H1 (cell line): Measurements from ENCODE around the gene IRF9. TPM values are rescaled to one million over a fixed set of nuclear protein-coding genes. Genes with fewer than 3 reads are reported as not detected.

Experiments used
- CTCF ChIA-PET: fragments of 300-600 bp; sonication (Branson Sonifier 250); formaldehyde crosslinking; loops from one replicate; lab custom pipeline; 2021; ENCODE audit not compliant: partially characterized antibody; lab: Charles Lee
- POLR2A ChIA-PET: fragments of 300-600 bp; sonication (Branson Sonifier 250); formaldehyde crosslinking; loops from one replicate; lab custom pipeline; 2021; ENCODE audit warnings: inconsistent platforms; ENCODE audit not compliant: partially characterized antibody; lab: Charles Lee
- DNase-seq, 2 experiments: peaks; one replicate each; pipeline versions ENCODE4 v3.0.0 to v3.0.0-alpha.2; 2010 to 2022; ENCODE audit warnings: low spot score in 2 of 2, low read depth in 1 of 2, mixed read lengths in 1 of 2
- FAIRE-seq: peaks from 2 replicates; lab custom pipeline; 2011; peaks lifted over from hg19 to GRCh38; lab: Jason Lieb, UNC
- H2AFZ ChIP-seq: 2 replicates; pipeline ENCODE4 v1.8.1; 2012; ENCODE audit warnings: low read length, inconsistent platforms
- H2AK5ac ChIP-seq: 2 replicates; pipeline ENCODE4 v1.6.1; 2013; ENCODE audit warnings: low read depth, low read length
- H2BK120ac ChIP-seq: replicated peaks from 2 replicates; pipeline ENCODE3; 2013; ENCODE audit warnings: low read depth, low read length, inconsistent platforms
- H2BK12ac ChIP-seq: 2 replicates; pipeline ENCODE4 v1.6.1; 2013; ENCODE audit warnings: low read depth, low read length
- H2BK15ac ChIP-seq: 2 replicates; pipeline ENCODE4 v1.6.1; 2013; ENCODE audit warnings: low read length
- H2BK20ac ChIP-seq: 2 replicates; pipeline ENCODE4 v1.6.1; 2013; ENCODE audit warnings: low read length
- H2BK5ac ChIP-seq: 2 replicates; pipeline ENCODE4 v1.6.1; 2013; ENCODE audit warnings: low read depth, low read length
- H3K14ac ChIP-seq: 2 replicates; pipeline ENCODE4 v1.6.1; 2013; ENCODE audit warnings: inconsistent platforms; ENCODE audit not compliant: insufficient read length
- H3K18ac ChIP-seq: 2 replicates; pipeline ENCODE4 v1.6.1; 2013; ENCODE audit warnings: low read length; ENCODE audit errors: extremely low read depth
- H3K23ac ChIP-seq: 2 replicates; pipeline ENCODE4 v1.6.1; 2013; ENCODE audit warnings: inconsistent platforms; ENCODE audit not compliant: insufficient read length
- H3K23me2 ChIP-seq: 2 replicates; pipeline ENCODE4 v1.6.1; 2013; ENCODE audit warnings: low read depth, low read length
- H3K27ac ChIP-seq: 2 replicates; pipeline ENCODE4 v1.6.1; 2011; ENCODE audit warnings: low read depth, low read length, inconsistent platforms
- H3K27me3 ChIP-seq, 4 experiments: replicated peaks in 1 of 4; 1 replicate in 1 of 4; 2 replicates in 3 of 4; pipeline versions ENCODE4 v1.6.1 to v1.8.1; 2011 to 2013; ENCODE audit warnings: low read length in 3 of 4, mild to moderate bottlenecking in 3 of 4, inconsistent platforms in 2 of 4, mixed read lengths in 2 of 4, moderate library complexity in 1 of 4; ENCODE audit not compliant: control insufficient read depth in 3 of 4, insufficient read depth in 3 of 4; ENCODE audit errors: extremely low read depth in 1 of 4
- H3K36me3 ChIP-seq, 4 experiments: 2 replicates each; pipeline versions ENCODE4 v1.6.1 to v1.8.1; 2011 to 2013; ENCODE audit warnings: mild to moderate bottlenecking in 4 of 4, low read length in 3 of 4, moderate library complexity in 2 of 4, control low read depth in 1 of 4, inconsistent platforms in 1 of 4; ENCODE audit not compliant: insufficient read depth in 4 of 4, control insufficient read depth in 2 of 4
- H3K4ac ChIP-seq: replicated peaks from 2 replicates; pipeline ENCODE3; 2013; ENCODE audit warnings: low read length, low read depth, mixed read lengths, inconsistent platforms; ENCODE audit not compliant: insufficient read length
- H3K4me1 ChIP-seq, 4 experiments: replicated peaks in 1 of 4; 1 replicate in 1 of 4; 2 replicates in 3 of 4; pipeline versions ENCODE4 v1.6.1 to v1.8.1; 2011 to 2013; ENCODE audit warnings: low read length in 3 of 4, inconsistent platforms in 2 of 4, mixed read lengths in 1 of 4; ENCODE audit not compliant: insufficient read depth in 4 of 4, control insufficient read depth in 3 of 4
- H3K4me2 ChIP-seq, 2 experiments: 2 replicates each; pipeline versions ENCODE4 v1.6.1 to v1.8.1; 2011 to 2013; ENCODE audit warnings: low read depth in 2 of 2, low read length in 2 of 2, control low read depth in 1 of 2, inconsistent platforms in 1 of 2, mild to moderate bottlenecking in 1 of 2; ENCODE audit not compliant: insufficient read depth in 1 of 2
- H3K4me3 ChIP-seq, 4 experiments: fragments of 200-600, 300-600 bp in 1 of 4; sonication (generic), shearing (Covaris generic), sonication (Bioruptor Twin) in 1 of 4; 2 replicates each; pipeline versions ENCODE4 v1.5.1 to v1.8.1; 2011 to 2016; ENCODE audit warnings: low read length in 4 of 4, low read depth in 3 of 4, control low read depth in 2 of 4, inconsistent platforms in 2 of 4, mild to moderate bottlenecking in 2 of 4, mixed read lengths in 1 of 4, moderate library complexity in 1 of 4; ENCODE audit not compliant: insufficient read depth in 2 of 4; ENCODE audit errors: extremely low read depth in 1 of 4
- H3K56ac ChIP-seq: replicated peaks from 2 replicates; pipeline ENCODE3; 2013; ENCODE audit warnings: low read depth, mild to moderate bottlenecking, mixed read lengths, low read length, inconsistent platforms; ENCODE audit not compliant: insufficient read length
- H3K79me1 ChIP-seq: 2 replicates; pipeline ENCODE4 v1.6.1; 2013; ENCODE audit warnings: low read depth, low read length, control low read depth
- H3K79me2 ChIP-seq, 2 experiments: 2 replicates each; pipeline versions ENCODE4 v1.6.1 to v1.8.1; 2012 to 2013; ENCODE audit warnings: low read length in 2 of 2, mild to moderate bottlenecking in 2 of 2, inconsistent platforms in 1 of 2; ENCODE audit not compliant: insufficient read depth in 2 of 2, control insufficient read depth in 1 of 2
- H3K9ac ChIP-seq, 4 experiments: replicated peaks in 1 of 4; 1 replicate in 1 of 4; 2 replicates in 3 of 4; pipeline versions ENCODE4 v1.6.1 to v1.8.1; 2011 to 2013; ENCODE audit warnings: low read depth in 3 of 4, low read length in 3 of 4, control low read depth in 2 of 4, mild to moderate bottlenecking in 2 of 4, moderate library complexity in 2 of 4, inconsistent platforms in 1 of 4; ENCODE audit errors: extremely low read depth in 1 of 4
- H3K9me3 ChIP-seq, 2 experiments: 2 replicates each; pipeline versions ENCODE4 v1.6.1 to v1.8.1; 2012 to 2013; ENCODE audit warnings: mild to moderate bottlenecking in 2 of 2, moderate library complexity in 2 of 2, control low read depth in 1 of 2, inconsistent platforms in 1 of 2, low read depth in 1 of 2, low read length in 1 of 2, mixed read lengths in 1 of 2; ENCODE audit not compliant: insufficient read depth in 2 of 2
- H4K20me1 ChIP-seq, 2 experiments: replicated peaks in 1 of 2; 2 replicates each; pipeline versions ENCODE3 to v1.8.1; 2011 to 2013; ENCODE audit warnings: inconsistent platforms in 2 of 2, low read length in 2 of 2, mild to moderate bottlenecking in 1 of 2; ENCODE audit not compliant: insufficient read depth in 2 of 2, control insufficient read depth in 1 of 2
- H4K5ac ChIP-seq: 2 replicates; pipeline ENCODE4 v1.6.1; 2013; ENCODE audit warnings: low read length, low read depth, mixed read lengths, inconsistent platforms; ENCODE audit not compliant: insufficient read length
- H4K8ac ChIP-seq: 2 replicates; pipeline ENCODE4 v1.8.0; 2013; ENCODE audit warnings: mild to moderate bottlenecking, moderate library complexity, low read length, inconsistent platforms; ENCODE audit not compliant: insufficient read depth; ENCODE audit errors: extremely low read depth
- H4K91ac ChIP-seq: replicated peaks from 2 replicates; pipeline ENCODE3; 2013; ENCODE audit warnings: low read length, mixed read lengths, inconsistent platforms; ENCODE audit not compliant: insufficient read length
- POLR2AphosphoS5 ChIP-seq: IDR thresholded peaks from 2 replicates; pipeline ENCODE4 v1.6.1; 2011; ENCODE audit warnings: low read depth, low read length
- WGBS, 2 experiments: shearing (Covaris generic) in 1 of 2; methylation state at CpG; one replicate each; pipeline versions ENCODE4 v1.1.6 to v1.1.7; 2013 to 2015; ENCODE audit warnings: low lambda C conversion rate in 2 of 2, mixed read lengths in 2 of 2, inconsistent platforms in 1 of 2, low coverage in 1 of 2, missing lambda C conversion rate in 1 of 2; ENCODE audit not compliant: insufficient replicate concordance in 2 of 2, insufficient coverage in 1 of 2, insufficient read length in 1 of 2; ENCODE audit errors: extremely low coverage in 1 of 2, missing lambda C conversion rate in 1 of 2; 5-methylcytosine and 5-hydroxymethylcytosine counted together
- polyA plus RNA-seq, 7 experiments: library from polyadenylated mRNA; depleted of rRNA in 3 of 7; stranded (reverse) in 5 of 7; unstranded in 2 of 7; fragments of >200 nt in 5 of 7; fragments of 200-250 nt in 2 of 7; gene quantifications; 1 replicate in 5 of 7; 2 replicates in 1 of 7; 4 replicates in 1 of 7; pipeline versions ENCODE4 v1.2.1 to v1.2.3, GENCODE V29; 2011 to 2013; ENCODE audit warnings: missing spikeins in 2 of 7, mixed read lengths in 2 of 7
- total RNA-seq: library from RNA; stranded (reverse); fragmentation: NEBNext Ultra II Directional; extraction: Animal tissue kit (Norgen Biotek cat#: 25700); gene quantifications from 2 replicates; pipeline ENCODE4 v1.2.1, GENCODE V29; 2021

Gene IRF9
- total and polyA plus RNA-seq, 2 of the 8 experiments (the other 6 are each of a cell fraction or from before 2014, with no cell fraction given): 11.4 to 13.2 TPM

- no peak overlapping the region for H2BK20ac ChIP-seq
- FAIRE-seq (no peak), DNase-seq (no peak)
- H3K9ac ChIP-seq: no peak overlapping the region
- H2AK5ac ChIP-seq: no peak overlapping the region
- no peak overlapping the region for H4K8ac ChIP-seq
- no peak overlapping the region for H2BK120ac ChIP-seq
- no peak overlapping the region for H3K18ac ChIP-seq
- no peak overlapping the region for H2BK15ac ChIP-seq
- H3K4ac ChIP-seq: no peak overlapping the region
- H4K20me1 ChIP-seq: peaks cover 0 to 2% of the 10 kb centered on the region in 2 experiments
- no peak overlapping the region for H2BK5ac ChIP-seq
- no peak overlapping the region for H3K56ac ChIP-seq
- CTCF ChIA-PET: interaction anchor here (1.1 to 2.1 kb wide), 3 partner anchors 8 to 90 kb away, joined by 3 to 4 read pairs (median 3); partner anchors contain the start of gene MDP1
- no peaks in the 10 kb centered on the region for H3K9me3 ChIP-seq
- no peak overlapping the region for H4K5ac ChIP-seq
- H3K4me2 ChIP-seq: no peak overlapping the region
- H3K23ac ChIP-seq: no peak overlapping the region
- WGBS, 2 experiments: 98% methylated on average over 2 of the region's 2 CpGs; no CpG with 5 or more reads in 1 of the 2 experiments
- H3K4me1 ChIP-seq: peaks cover 0 to 7% (median 4%) of the 10 kb centered on the region in 4 experiments; a peak in 3 of 7 replicates
- H4K91ac ChIP-seq: no peak overlapping the region
- no peak overlapping the region for H3K27ac ChIP-seq
- no peak overlapping the region for H2AFZ ChIP-seq
- H3K79me1 ChIP-seq: no peaks in the 10 kb centered on the region
- H3K4me3 ChIP-seq: no peak overlapping the region
- H3K36me3 ChIP-seq: peaks cover 21 to 48% (median 38%) of the 10 kb centered on the region in 4 experiments
- H3K27me3 ChIP-seq: no peaks in the 10 kb centered on the region
- no peak overlapping the region for H2BK12ac ChIP-seq
- POLR2A ChIA-PET: interaction anchor here (0.9 to 11.1 kb wide), 6 partner anchors 12 to 59 kb away, joined by 3 to 119 read pairs (median 3); partner anchors contain the start of genes IPO4 and TM9SF1
- peaks cover 0 to 3% of the 10 kb centered on the region in 2 experiments; a peak in 1 of 4 replicates for H3K79me2 ChIP-seq
- no peak overlapping the region for H3K14ac ChIP-seq
- H3K23me2 ChIP-seq: no peaks in the 10 kb centered on the region
- TF ChIP-seq POLR2AphosphoS5: no peak
These were observed 46.6 kb downstream of the IRF9 start for GRCh38 chr14:24207625-24208024.
